ENCODE results near the gene CDK14. TPM values are rescaled to one million over a fixed set of nuclear protein-coding genes. Genes with fewer than 3 reads are reported as not detected.

CDK14 gene
- total RNA-seq, 2 donors from 2014 or later: 1.9 to 4.9 TPM

GRCh38 chr7:91180746-91181145 lies 584.6 kb downstream of the CDK14 start:
- H3K36me3 ChIP-seq: no peaks in the 10 kb centered on the region
- H3K27me3 ChIP-seq: no peaks in the 10 kb centered on the region
- intact Hi-C loops (cut with DNase I): no loop called here
- H3K4me1 ChIP-seq: no peaks in the 10 kb centered on the region
- TF ChIP-seq CTCF (IDR thresholded peaks at IDR 0.05): no peak
- H3K4me3 ChIP-seq: no peak overlapping the region
- H3K27ac ChIP-seq: no peak overlapping the region
- H3K9me3 ChIP-seq: no peaks in the 10 kb centered on the region
- DNase-seq: no peak
- no peak overlapping the region for H3K9ac ChIP-seq (ENCODE audit: low read depth in 2 of 2, low read length in 2 of 2)

- Histone ChIP-seq H3K4me3 (no peak overlapping the region), H3K9ac (ENCODE audit: low read depth in 2 of 2, low read length in 2 of 2) (no peak overlapping the region), H3K9me3 (no peaks in the 10 kb centered on the region), H3K27ac (no peak overlapping the region), H3K4me1 (no peaks in the 10 kb centered on the region), H3K36me3 (no peaks in the 10 kb centered on the region), H3K27me3 (no peaks in the 10 kb centered on the region)
- DNase-seq: no peak
- intact Hi-C loops (cut with DNase I): no loop called here
- no peak for TF ChIP-seq CTCF (IDR thresholded peaks at IDR 0.05)
Measured at GRCh38 chr7:91181949-91182348, 585.8 kb downstream of the CDK14 start.

GRCh38 chr7:91182819-91183764 lies 587.0 kb downstream of the CDK14 start:
- Histone ChIP-seq H3K4me3 (no peak overlapping the region), H3K9ac (ENCODE audit: low read depth in 2 of 2, low read length in 2 of 2) (no peak overlapping the region), H3K4me1 (no peaks in the 10 kb centered on the region), H3K9me3 (no peaks in the 10 kb centered on the region), H3K27ac (no peak overlapping the region), H3K36me3 (no peaks in the 10 kb centered on the region), H3K27me3 (no peaks in the 10 kb centered on the region)
- no peak for TF ChIP-seq CTCF (IDR thresholded peaks at IDR 0.05)
- DNase-seq: no peak
- intact Hi-C loops (cut with DNase I): no loop called here

GRCh38 chr7:91185771-91186170 lies 589.6 kb downstream of the CDK14 start:
- Histone ChIP-seq H3K9me3 (no peaks in the 10 kb centered on the region), H3K36me3 (no peaks in the 10 kb centered on the region), H3K27ac (no peak overlapping the region), H3K4me3 (no peak overlapping the region), H3K9ac (ENCODE audit: low read depth in 2 of 2, low read length in 2 of 2) (no peak overlapping the region), H3K27me3 (no peaks in the 10 kb centered on the region), H3K4me1 (no peaks in the 10 kb centered on the region)
- DNase-seq: no peak
- intact Hi-C loops (cut with DNase I): no loop called here
- TF ChIP-seq CTCF (IDR thresholded peaks at IDR 0.05): no peak

GRCh38 chr7:91187061-91187460 lies 590.9 kb downstream of the CDK14 start:
- no peak overlapping the region for H3K4me3 ChIP-seq
- no peak for DNase-seq
- no peak overlapping the region for H3K9ac ChIP-seq (ENCODE audit: low read depth in 2 of 2, low read length in 2 of 2)
- H3K36me3 ChIP-seq: no peaks in the 10 kb centered on the region
- intact Hi-C loops (cut with DNase I): no loop called here
- no peaks in the 10 kb centered on the region for H3K9me3 ChIP-seq
- no peaks in the 10 kb centered on the region for H3K4me1 ChIP-seq
- H3K27me3 ChIP-seq: no peaks in the 10 kb centered on the region
- H3K27ac ChIP-seq: no peak overlapping the region
- no peak for TF ChIP-seq CTCF (IDR thresholded peaks at IDR 0.05)

Measured in colonic mucosa (tissue), 4 donors.